ENCODE data around the gene BNC2.
A peak's percentile ranks its signal among the peaks of the same experiment; 100 is the strongest.

BNC2 gene

DNA sequence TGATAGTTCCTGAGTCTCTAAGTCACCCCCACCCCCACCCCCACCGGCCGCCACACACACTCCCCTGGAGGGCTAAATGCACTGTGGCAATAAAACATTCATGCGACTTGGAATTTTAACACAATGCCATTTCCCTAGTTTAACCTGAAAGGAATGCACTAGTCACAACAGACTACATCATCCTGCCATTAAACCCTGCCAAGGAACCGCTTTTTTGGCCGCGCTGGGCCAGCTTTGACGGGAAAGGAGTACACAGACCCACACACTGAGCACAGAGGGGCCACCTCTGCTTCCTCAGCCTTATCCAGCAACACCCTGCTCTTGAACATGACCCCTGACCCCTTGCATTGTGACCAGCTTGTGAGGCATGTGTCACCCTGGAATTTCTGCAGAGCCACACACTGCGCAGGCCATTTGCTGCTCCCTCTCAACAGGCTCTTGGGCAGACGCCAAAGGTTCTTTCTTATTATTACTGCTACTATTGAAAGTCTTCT is 165.3 kb downstream of the BNC2 start:
- DNase-seq = no peak

- no peak for DNase-seq
Observed at GRCh38 chr9:16704116-16705110, 166.1 kb downstream of the BNC2 start.

DNA sequence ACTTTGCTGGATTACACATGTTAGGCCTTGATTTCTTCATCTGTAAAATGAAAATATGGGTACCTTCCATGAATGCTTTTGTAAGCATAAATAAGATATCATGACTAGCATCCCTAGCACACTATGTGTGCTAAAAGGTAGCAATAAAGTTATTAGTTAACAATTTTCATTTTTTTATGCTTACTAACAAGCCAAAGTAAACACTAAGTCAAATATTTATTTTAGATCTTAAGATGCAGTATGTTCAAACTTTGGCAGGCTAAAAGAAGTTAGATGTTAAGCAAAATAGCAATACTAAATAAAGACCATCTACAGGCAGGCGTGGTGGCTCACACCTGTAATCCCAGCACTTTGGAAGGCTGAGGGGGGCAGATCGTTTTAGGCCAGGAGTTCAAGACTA is 169.1 kb downstream of the BNC2 start:
- no peak for DNase-seq

DNA sequence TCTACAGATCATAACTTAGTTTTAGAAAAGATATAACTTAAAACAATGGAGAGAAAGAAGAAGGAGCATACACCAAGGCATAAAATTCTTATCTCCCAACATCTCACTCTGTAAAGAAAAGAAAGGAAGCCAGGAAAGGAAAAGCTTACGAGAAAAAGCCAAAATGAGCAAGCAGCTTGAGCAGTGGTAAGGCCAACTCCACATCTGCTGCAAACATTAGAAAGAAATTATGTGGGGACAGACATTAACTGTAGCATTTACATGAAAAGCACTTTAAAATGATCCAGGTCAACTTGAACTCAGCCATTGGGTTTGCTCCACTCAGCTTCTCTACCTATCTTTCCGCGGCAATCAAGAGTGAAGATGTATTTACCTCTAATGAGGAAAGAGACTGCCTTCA is 176.9 kb downstream of the BNC2 start:
- no peak for DNase-seq

- DNase-seq = peak; percentile 6
Observed at GRCh38 chr9:16690628-16691027, 179.8 kb downstream of the BNC2 start.

DNA sequence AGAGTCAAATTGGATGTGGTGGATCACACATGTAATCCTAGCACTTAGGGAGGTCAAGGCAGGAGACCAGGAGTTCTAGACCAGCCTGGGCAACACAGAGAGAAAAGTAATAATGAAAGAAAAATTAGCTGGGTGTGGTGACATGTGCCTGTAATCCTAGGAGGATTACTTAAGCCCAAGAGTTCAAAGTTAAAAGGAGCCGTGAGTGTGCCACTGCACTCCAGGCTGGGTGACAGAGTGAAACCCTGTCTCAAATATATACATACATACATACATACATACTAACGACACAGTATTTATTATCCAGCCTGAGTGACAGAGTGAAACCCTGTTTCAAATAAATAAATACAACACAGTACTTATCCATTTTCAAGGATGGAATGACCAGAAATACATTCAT is 180.3 kb downstream of the BNC2 start:
- DNase-seq = no peak

DNA sequence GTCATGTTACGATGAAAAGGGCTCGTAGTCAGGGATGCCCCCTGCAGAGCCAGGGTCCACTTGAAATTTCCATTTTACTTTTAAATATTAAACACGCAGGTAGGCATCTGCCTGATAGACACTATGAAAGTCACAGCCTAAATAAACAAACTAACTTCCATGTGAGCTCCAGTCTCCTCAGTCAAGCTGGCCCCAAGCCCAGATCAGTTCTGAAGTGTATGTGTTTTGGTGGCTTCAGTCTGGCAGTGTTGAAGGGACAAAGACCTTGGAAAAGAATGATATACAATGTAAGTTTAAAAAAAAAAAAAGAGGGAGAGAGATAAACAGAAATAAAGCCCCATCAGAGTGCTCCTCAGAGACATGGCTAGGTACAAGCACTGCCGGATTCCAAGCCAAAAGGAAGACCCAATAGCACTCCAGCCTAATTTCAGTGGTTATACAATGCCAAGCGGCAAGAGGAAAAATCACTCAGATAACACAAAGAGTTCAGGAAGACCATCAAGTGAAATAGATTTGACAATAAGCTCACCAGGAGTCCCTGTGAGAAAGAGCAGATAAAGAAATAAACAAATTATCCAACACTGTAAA is 181.0 kb downstream of the BNC2 start:
- peak; percentile 79 for DNase-seq

GRCh38 chr9:16688814-16689213 is 181.7 kb downstream of the BNC2 start:
- peak; percentile 58 for DNase-seq

- DNase-seq = no peak
Observed at GRCh38 chr9:16687678-16688369, 182.6 kb downstream of the BNC2 start.

DNA sequence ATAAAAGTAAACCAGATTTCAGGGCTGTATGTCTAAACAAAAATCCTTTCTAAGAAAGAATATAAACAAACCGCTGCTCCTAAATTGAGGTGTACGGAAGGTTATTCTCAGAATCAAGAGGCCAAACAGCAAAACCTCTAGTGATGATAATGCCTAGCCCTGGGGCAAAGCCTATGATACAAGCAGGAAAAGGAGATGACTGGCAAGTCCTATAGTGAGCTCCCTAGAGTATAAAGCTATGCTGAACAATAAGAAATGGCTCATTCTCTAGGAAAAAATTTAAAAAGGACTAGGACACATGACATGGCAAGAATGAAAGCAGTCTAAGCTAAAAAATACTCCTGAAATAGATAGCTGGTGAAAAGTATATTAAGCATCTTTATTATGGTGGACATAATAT is 187.1 kb downstream of the BNC2 start:
- no peak for DNase-seq

DNA sequence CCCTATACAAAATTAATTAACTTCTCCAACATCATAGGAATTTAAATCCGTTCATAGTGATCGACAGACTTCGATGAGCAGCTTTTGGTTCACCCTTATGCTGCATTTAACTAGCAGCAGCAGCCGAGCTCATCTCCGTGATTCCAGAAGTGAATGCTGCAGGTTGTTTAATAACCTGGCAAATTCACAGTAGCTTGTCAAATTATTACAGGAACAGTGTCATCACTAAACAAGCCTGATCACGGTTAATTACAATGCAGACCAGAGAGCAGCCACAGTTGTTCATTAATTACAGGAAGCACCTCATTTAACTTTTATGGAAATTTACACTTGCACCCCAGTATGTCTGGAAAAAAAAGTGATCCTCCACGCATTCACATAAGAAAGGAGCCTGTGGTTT is 188.2 kb downstream of the BNC2 start:
- DNase-seq = peak; percentile 4

- DNase-seq = no peak
Observed at GRCh38 chr9:16681652-16681987, 188.8 kb downstream of the BNC2 start.

DNA sequence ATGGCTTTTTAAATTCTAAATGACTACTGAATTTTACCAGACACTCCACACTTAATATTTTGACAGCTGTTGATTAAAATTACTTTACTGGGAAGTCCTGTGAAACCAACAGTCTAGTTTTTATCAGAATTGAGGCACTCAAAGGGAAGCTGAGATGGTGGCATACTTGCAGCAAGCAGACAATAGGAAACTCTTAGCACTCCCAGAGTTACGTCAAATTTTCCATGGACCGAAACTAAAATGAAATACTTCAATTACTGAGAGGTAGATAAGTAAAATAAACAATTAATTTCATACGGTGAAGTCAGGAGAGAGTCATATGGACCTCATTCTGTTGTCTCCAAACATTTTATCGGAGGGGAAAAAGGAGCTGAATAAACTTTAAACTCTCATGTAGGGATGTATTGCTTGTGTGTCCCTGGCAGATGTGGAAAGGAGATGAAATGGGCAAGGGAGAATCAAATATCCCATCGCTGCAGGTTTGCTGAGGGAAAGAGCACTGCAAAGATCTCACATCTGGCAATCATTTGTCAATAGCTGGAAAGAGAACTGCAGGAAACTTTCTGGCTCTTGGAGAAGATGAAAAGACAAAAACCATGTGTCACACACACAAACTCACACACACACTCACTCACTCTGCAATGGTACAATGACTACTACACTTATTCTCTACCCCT is 189.4 kb downstream of the BNC2 start:
- DNase-seq = no peak

- no peak for DNase-seq
Observed at GRCh38 chr9:16680541-16680940, 189.9 kb downstream of the BNC2 start.

GRCh38 chr9:16679327-16679821 is 191.1 kb downstream of the BNC2 start:
- DNase-seq = peak; percentile 7

DNA sequence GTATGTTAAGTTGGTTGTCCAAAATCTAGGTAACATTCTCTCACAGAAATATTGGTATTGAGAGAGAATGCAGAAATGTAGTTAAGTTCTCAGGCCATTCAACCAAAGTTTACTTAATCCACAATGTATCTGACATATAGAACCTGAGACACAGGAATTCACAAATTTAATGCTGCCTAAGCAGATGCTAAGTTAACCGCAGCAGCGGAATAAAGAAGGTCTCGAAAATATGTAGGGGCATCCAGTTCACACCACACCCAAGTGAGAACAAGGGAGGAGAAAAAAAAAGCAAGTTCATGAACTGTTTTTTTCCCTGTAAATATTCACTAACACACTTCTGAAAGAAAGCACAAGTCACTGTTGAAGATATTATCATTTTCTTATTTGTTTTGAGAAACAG is 194.0 kb downstream of the BNC2 start:
- no peak for DNase-seq

DNA sequence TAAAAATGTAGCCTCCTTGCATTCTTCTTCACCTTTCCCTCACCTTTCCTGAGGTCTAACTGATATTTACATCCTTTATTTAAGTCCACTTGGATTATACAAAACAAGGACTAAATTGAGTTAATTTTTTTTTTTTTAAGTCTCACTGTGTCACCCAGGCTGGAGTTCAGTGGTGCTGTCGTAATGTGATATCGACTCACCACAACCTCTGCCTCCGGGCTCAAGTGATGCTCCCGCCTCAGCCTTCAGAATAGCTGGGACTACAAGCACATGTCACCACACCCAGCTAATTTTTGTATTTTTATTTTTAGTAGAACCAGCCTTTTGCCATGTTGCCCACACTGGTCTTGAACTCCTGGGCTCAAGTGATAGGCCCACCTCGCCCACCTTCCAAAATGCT is 195.3 kb downstream of the BNC2 start:
- no peak for DNase-seq

- no peak for DNase-seq
Observed at GRCh38 chr9:16673171-16673570, 197.3 kb downstream of the BNC2 start.

GRCh38 chr9:16672501-16672900 is 198.0 kb downstream of the BNC2 start:
- no peak for DNase-seq

- peak; percentile 91 for DNase-seq
Observed at GRCh38 chr9:16671591-16672137, 198.8 kb downstream of the BNC2 start.

DNA sequence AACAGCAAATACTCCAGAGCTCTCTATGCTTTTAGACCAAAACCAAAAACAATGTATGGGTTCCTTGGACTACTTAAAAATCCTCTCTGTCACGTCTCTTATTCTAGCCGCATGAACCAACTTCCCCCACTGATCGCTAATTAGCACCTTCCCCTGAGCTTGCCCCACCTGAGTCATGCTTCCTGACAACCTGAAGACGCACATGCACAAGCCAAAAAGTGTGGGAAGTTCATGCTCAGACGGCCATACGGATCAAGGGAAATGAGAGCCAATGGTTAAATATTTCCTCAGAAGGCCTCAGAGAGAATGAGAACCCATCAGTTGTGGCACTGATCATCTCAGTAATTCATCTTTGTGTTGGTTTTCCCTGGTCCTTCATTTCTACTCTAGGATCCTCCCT is 199.7 kb downstream of the BNC2 start:
- DNase-seq = peak; percentile 25

GRCh38 chr9:16668734-16669295 is 201.7 kb downstream of the BNC2 start:
- DNase-seq = no peak
